Right cardiac atrium (tissue), 5 donors: Measurements from ENCODE around the gene NUP188. TPM values are rescaled to one million over a fixed set of nuclear protein-coding genes. Genes with fewer than 3 reads are reported as not detected.

Experiments
- ATAC-seq, 2 donors: fragments of 200-7000 bp; cut with Tn5 transposase; one replicate each; pipeline versions ENCODE4 v1.8.0 to v1.9.1; 2020; ENCODE audit warnings: moderate library complexity in 2 of 2, mild to moderate bottlenecking in 1 of 2
- DNase-seq, 3 donors: peaks; one replicate each; pipeline ENCODE4 v3.0.0-alpha.2; 2020
- H3K27ac ChIP-seq: one replicate; pipeline ENCODE4 v1.5.1; 2013; ENCODE audit warnings: mild to moderate bottlenecking, low read length, control low read depth, moderate library complexity
- H3K27me3 ChIP-seq: one replicate; pipeline ENCODE4 v1.6.1; 2013; ENCODE audit not compliant: control insufficient read depth, insufficient read depth
- H3K4me1 ChIP-seq: one replicate; pipeline ENCODE4 v1.6.1; 2013; ENCODE audit warnings: low read length; ENCODE audit not compliant: control insufficient read depth, insufficient read depth
- H3K4me3 ChIP-seq: one replicate; pipeline ENCODE4 v1.5.1; 2013; ENCODE audit warnings: low read length, control low read depth
- H3K9me3 ChIP-seq: one replicate; pipeline ENCODE4 v1.6.1; 2013; ENCODE audit warnings: low read length; ENCODE audit not compliant: control insufficient read depth
- WGBS: extraction: QIAGEN DNeasy Blood & Tissue Kit; methylation state at CpG from one replicate; pipeline ENCODE4 v1.1.7; 2013; 5-methylcytosine and 5-hydroxymethylcytosine counted together
- intact Hi-C, 4 donors: fragments of 100-400 bp; cut with DNase I; formaldehyde crosslinking; loops; one replicate each; pipeline versions ENCODE4 v1.11.0 to v1.14.0; 2022 to 2023
- polyA plus RNA-seq: library from polyadenylated mRNA; stranded (reverse); fragments of 200-250 nt; gene quantifications from one replicate; pipeline ENCODE4 v1.2.3, GENCODE V29; 2013
- total RNA-seq, 4 donors: library from RNA; stranded (reverse); fragmentation: NEBNext Ultra II Directional; extraction: Animal tissue kit (Norgen Biotek cat#: 25700); gene quantifications; one replicate each; pipeline ENCODE4 v1.2.1, GENCODE V29; 2021
- donor health status: healthy with polysubstance abuse.
- donor health status: DM: no; HTN: yes; CAD: no.
- donor health status: DM: no; HTN: no; CAD: no.
- donor health status: DM: no; HTN: yes; CAD: no; lungs with severe emphysema.
- donor health status: DM: yes; HTN: yes; CAD: no.

NUP188 gene
- total and polyA plus RNA-seq, 5 donors = 9.8 to 24.6 (median 17.2) TPM

DNA sequence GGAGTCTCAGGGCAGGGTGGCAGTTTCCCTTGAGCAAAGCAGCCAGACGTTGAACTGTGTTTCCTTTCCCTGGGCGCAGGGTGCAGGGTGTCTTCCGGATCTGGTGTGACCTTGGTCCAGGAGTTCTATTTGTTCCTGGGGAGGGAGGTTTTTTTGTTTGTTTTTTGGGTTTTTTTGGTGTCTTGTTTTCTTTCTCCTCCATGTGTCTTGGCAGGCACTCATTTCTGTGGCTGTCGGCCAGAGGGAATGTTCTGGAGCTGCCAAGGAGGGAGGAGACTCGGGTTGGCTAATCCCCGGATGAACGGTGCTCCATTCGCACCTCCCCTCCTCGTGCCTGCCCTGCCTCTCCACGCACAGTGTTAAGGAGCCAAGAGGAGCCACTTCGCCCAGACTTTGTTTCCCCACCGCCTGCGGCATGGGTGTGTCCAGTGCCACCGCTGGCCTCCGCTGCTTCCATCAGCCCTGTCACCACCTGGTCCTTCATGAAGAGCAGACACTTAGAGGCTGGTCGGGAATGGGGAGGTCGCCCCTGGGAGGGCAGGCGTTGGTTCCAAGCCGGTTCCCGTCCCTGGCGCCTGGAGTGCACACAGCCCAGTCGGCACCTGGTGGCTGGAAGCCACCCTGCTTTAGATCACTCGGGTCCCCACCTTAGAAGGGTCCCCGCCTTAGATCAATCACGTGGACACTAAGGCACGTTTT, 30.2 kb upstream of the NUP188 start:
- 52% methylated on average over 26 of the region's 26 CpGs for WGBS
- peak overlapping the region; percentile 51 for H3K27ac ChIP-seq
- no peak overlapping the region for H3K4me3 ChIP-seq
- intact Hi-C loops = no loop called here
- H3K4me1 ChIP-seq = peaks cover 22% of the 10 kb centered on the region
- ATAC-seq (peak; percentile 60 to 70), DNase-seq (peak; percentile 91 to 93 (median 93))
- H3K9me3 ChIP-seq = no peaks in the 10 kb centered on the region
- no peaks in the 10 kb centered on the region for H3K27me3 ChIP-seq

- H3K9me3 ChIP-seq = no peaks in the 10 kb centered on the region
- DNase-seq (no peak), ATAC-seq (no peak)
- H3K4me3 ChIP-seq = no peak overlapping the region
- peak overlapping the region; percentile 5 for H3K27ac ChIP-seq
- 54% methylated on average over 2 of the region's 2 CpGs for WGBS
- peaks cover 9% of the 10 kb centered on the region for H3K4me1 ChIP-seq
- H3K27me3 ChIP-seq = no peaks in the 10 kb centered on the region
- intact Hi-C loops = no loop called here
Measured at GRCh38 chr9:128918921-128919320, 28.6 kb upstream of the NUP188 start.

DNA sequence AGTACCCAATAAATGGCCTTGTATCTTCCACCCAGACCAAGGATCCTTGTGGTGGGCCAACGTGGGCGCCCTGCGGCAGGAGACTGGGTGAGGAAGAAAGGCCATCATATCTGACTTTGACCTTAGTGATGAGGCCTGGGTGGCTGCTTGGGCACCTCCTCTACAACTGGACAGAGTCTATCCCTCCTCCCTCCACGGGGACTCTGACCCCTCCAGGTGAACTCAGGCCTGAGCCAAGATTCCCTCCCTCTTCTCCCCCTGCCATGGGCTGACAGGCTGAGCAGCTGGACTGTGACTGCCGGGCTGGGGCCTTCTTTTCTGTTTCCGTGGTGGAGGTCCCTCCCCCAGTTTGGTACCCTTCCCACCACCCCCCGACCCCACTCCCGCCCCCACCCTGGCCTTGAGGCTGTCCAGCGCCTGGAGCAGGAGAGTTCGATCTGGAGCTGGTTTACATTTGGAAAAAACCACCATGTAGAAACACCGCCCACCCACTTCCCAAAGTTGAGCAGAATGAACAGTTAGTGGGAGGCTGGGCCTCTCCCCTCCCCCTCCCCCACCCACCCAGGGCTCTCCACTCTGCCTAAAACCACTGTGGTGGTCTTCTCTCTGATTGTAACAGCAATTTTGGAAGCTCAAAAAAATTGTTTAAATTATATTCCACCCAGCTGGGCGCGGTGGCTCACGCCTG, 28.0 kb upstream of the NUP188 start:
- peak overlapping the region; percentile 59 for H3K27ac ChIP-seq
- DNase-seq (no peak), ATAC-seq (no peak)
- H3K9me3 ChIP-seq = no peaks in the 10 kb centered on the region
- no peaks in the 10 kb centered on the region for H3K27me3 ChIP-seq
- WGBS = 75% methylated on average over 14 of the region's 14 CpGs
- H3K4me1 ChIP-seq = peaks cover 8% of the 10 kb centered on the region
- no peak overlapping the region for H3K4me3 ChIP-seq
- intact Hi-C loops = loop anchor here in 3 of 4 donors (5.0 kb wide), 1 partner anchor 37 kb away; the partner anchor contains the start of genes KYAT1 (in 3 of the 3) and LRRC8A (in 3 of the 3)

- Histone ChIP-seq H3K4me3 (peak within 1 kb of the TSS; percentile 54), H3K27ac (peak within 1 kb of the TSS; percentile 93), H3K4me1 (peaks cover 6% of the 10 kb centered on the region), H3K27me3 (no peaks in the 10 kb centered on the region), H3K9me3 (no peaks in the 10 kb centered on the region)
- peak; percentile 78 to 91 (median 87) for DNase-seq
- ATAC-seq = peak; percentile 37 to 58
- intact Hi-C loops = loop anchor here in 3 of 4 donors (5.0 kb wide), 1 partner anchor 38 kb away; the partner anchor contains the start of genes KYAT1 (in 3 of the 3) and LRRC8A (in 3 of the 3)
- 31% methylated on average over 13 of the region's 13 CpGs for WGBS
Measured at GRCh38 chr9:128920381-128921058, 27.0 kb upstream of the NUP188 start, which contains the start of gene PHYHD1. Gene PHYHD1, plus strand, starts transcription at chr9:128920982. Its CDS starts 1,342 bp downstream, at chr9:128922324.

DNA sequence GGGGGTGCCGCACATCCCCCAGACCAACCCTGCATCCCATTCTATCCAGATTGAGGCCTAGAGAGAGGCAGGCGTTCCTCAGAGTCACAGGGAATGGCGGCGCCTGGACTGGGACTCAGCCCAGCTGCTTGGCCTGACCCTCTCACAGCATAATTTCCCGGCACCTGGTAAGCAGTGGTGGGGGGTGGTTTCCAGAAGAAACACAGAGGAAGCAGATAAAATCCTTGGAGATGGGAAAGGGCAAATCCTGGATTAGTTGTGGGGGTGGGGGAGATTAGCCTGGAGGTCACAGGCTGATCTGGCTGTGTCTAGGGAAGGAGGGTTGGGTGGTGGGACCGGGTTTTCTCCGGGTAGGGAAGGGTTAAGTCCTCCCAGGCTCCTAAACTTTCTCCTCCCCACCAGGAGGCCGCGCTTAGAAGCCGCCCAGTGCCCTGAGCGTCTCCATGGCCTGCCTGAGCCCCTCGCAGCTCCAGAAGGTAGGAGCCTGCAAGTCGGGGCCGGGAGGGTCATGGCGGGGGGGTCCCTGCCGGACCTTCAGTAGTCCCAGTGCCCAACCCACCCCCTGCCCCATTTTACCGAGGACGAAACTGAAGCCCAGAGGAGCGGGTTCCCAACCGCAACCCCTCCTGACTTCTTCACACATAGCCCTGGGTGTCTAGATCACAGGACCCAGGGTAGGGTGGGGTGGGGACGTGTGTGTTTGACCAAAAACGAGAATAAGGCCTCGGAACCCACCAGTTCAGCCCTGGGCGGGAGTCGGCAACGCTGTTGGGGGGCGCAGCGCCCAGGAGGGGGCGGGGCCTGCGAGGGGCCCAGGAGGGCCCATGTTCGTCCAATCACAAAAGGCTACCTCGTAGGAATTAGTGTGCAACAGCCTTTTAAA, 25.4 kb upstream of the NUP188 start:
- intact Hi-C loops = loop anchor here in 3 of 4 donors (5.0 kb wide), 1 partner anchor 40 kb away; the partner anchor contains the start of genes KYAT1 (in 3 of the 3) and LRRC8A (in 3 of the 3)
- H3K4me3 ChIP-seq = peak overlapping the region; percentile 54
- no peaks in the 10 kb centered on the region for H3K27me3 ChIP-seq
- WGBS = 11% methylated on average over 32 of the region's 32 CpGs
- no peaks in the 10 kb centered on the region for H3K9me3 ChIP-seq
- H3K4me1 ChIP-seq = peaks cover 2% of the 10 kb centered on the region
- ATAC-seq (peak; percentile 77 to 80), DNase-seq (peak; percentile 69 to 88 (median 87))
- peak overlapping the region; percentile 84 for H3K27ac ChIP-seq

- DNase-seq (no peak), ATAC-seq (no peak)
- H3K9me3 ChIP-seq = no peaks in the 10 kb centered on the region
- no peak overlapping the region for H3K27ac ChIP-seq
- intact Hi-C loops = loop anchor here in 3 of 4 donors (5.0 kb wide), 1 partner anchor 41 kb away; the partner anchor contains the start of genes KYAT1 (in 3 of the 3) and LRRC8A (in 3 of the 3)
- H3K27me3 ChIP-seq = no peaks in the 10 kb centered on the region
- WGBS = 92% methylated on average over 6 of the region's 6 CpGs
- H3K4me3 ChIP-seq = no peak overlapping the region
- peaks cover 2% of the 10 kb centered on the region for H3K4me1 ChIP-seq
Measured at GRCh38 chr9:128923493-128923883, 24.0 kb upstream of the NUP188 start.

DNA sequence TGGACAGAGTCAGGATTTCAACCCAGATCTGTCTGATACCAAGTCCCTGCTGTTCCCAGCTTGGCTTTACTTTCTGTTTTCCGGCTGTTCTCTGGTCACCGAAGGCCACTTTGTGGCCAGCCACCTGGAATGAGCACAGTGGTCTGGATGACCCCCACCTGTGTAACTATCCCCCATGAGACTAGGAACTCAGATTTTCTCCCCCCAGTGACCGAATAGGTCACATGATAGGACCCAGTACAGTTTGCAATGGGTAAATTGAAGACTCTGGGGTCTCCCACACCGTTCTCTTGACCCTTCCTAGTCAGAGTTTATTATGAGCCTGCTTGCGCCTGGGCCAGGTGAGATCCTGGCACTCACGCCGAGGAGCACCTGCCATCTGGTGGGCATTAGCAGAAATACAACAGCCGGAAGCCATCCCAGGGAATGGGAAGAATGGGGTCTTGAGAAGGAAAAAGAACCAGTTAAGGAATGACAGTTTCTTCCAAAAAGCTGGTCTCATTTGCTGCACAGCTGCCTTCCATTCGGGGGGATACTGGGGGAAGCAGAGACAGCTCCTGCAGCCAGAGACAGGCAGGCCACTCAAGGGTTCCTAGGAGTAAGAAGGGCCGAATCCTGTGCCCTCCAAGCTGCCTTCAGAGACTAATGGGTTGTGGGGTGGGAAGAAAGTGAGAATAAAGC, 19.6 kb upstream of the NUP188 start:
- Histone ChIP-seq H3K27me3 (no peaks in the 10 kb centered on the region), H3K27ac (no peak overlapping the region), H3K4me1 (no peaks in the 10 kb centered on the region), H3K9me3 (no peaks in the 10 kb centered on the region), H3K4me3 (no peak overlapping the region)
- intact Hi-C loops = loop anchor here (2.0 to 5.0 kb wide), 2 partner anchors 65 to 66 kb away; no protein-coding TSS in a partner anchor
- peak in 1 of 3 donors; percentile 73 for DNase-seq
- 31% methylated on average over 10 of the region's 10 CpGs for WGBS
- ATAC-seq = peak; percentile 71 to 75

DNA sequence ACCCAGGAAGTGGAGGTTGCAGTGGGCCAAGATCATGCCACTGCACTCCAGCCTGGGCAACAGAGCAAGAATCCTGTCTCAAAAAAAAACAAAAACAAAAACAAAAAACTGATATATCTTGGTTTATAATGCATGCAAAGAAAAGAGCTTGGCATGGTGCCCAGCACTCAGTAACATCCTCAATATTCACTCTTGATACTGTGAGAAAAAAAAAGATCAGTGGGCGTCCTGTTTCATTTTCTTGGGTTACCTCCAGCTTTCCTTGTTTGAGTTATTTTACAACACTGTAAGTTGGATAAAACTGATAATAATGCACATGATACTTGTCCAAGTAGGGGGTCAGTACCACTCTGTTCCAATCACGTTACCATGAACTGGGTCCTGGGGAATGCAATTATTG, 18.9 kb upstream of the NUP188 start:
- H3K27ac ChIP-seq = no peak overlapping the region
- DNase-seq = peak in 1 of 3 donors; percentile 16
- no peaks in the 10 kb centered on the region for H3K27me3 ChIP-seq
- ATAC-seq = no peak
- WGBS = 76% methylated on average over 2 of the region's 2 CpGs
- intact Hi-C loops = loop anchor here (2.0 to 5.0 kb wide), 2 partner anchors 66 kb away; no protein-coding TSS in a partner anchor
- H3K4me3 ChIP-seq = no peak overlapping the region
- H3K4me1 ChIP-seq = no peaks in the 10 kb centered on the region
- no peaks in the 10 kb centered on the region for H3K9me3 ChIP-seq

GRCh38 chr9:128929560-128929959, 17.9 kb upstream of the NUP188 start:
- DNase-seq (no peak), ATAC-seq (no peak)
- WGBS = 92% methylated on average over 4 of the region's 4 CpGs
- Histone ChIP-seq H3K27ac (no peak overlapping the region), H3K27me3 (no peaks in the 10 kb centered on the region), H3K4me3 (no peak overlapping the region), H3K9me3 (no peaks in the 10 kb centered on the region), H3K4me1 (no peaks in the 10 kb centered on the region)
- intact Hi-C loops = loop anchor here (2.0 to 5.0 kb wide), 2 partner anchors 67 kb away; no protein-coding TSS in a partner anchor
